Esophagus squamous epithelium (tissue), 4 donors: Measurements from ENCODE around the gene RETREG3.

Source experiments
- CTCF ChIP-seq, 6 experiments: fragments of 450-650 bp in 4 of 6; fragments of 200-600 bp in 2 of 6; sonication (generic) in 2 of 6; IDR thresholded peaks; one replicate each; pipeline ENCODE4 v1.5.1; 2016 to 2019; ENCODE audit warnings: antibody characterized with exemption in 6 of 6, mild to moderate bottlenecking in 4 of 6, moderate library complexity in 4 of 6
- POLR2A ChIP-seq, 4 donors: fragments of 450-650 bp; IDR thresholded peaks; one replicate each; pipeline ENCODE4 v1.6.1; 2017; ENCODE audit warnings: antibody characterized with exemption in 4 of 4, mild to moderate bottlenecking in 4 of 4, moderate library complexity in 3 of 4

GRCh38 chr17:42612013-42612412 is 2.8 kb upstream of the RETREG3 start:
- TF ChIP-seq CTCF (IDR thresholded peaks at IDR 0.05) = no peak
- TF ChIP-seq POLR2A (IDR thresholded peaks at IDR 0.05) = no peak
